K562 (cell line): ENCODE results near the gene RNH1.

Experiments
- CTCF ChIP-seq, 3 experiments: IDR thresholded peaks in 2 of 3; conservative IDR thresholded peaks in 1 of 3; 2 replicates each; pipeline ENCODE4 v1.5.1; 2011 to 2012; ENCODE audit warnings: low read length in 3 of 3, mild to moderate bottlenecking in 3 of 3, control low read depth in 2 of 3, improper control_type of control experiment in 1 of 3, inconsistent platforms in 1 of 3, low read depth in 1 of 3, mixed read lengths in 1 of 3, moderate library complexity in 1 of 3; ENCODE audit not compliant: insufficient read depth in 2 of 3
- ELK3 ChIP-seq: fragments of 450-650 bp; formaldehyde crosslinking; IDR thresholded peaks from 2 replicates; pipeline ENCODE4 v1.4.0; 2020; ENCODE audit warnings: mild to moderate bottlenecking
- EP300 ChIP-seq: IDR thresholded peaks from 2 replicates; pipeline ENCODE4 v1.6.1; 2012; ENCODE audit warnings: low read length, improper control_type of control experiment
- HDAC6 ChIP-seq: IDR thresholded peaks from 2 replicates; pipeline ENCODE4 v1.6.1; 2012; ENCODE audit warnings: low read depth, mild to moderate bottlenecking, control low read depth, inconsistent platforms, low read length, moderate library complexity
- NCOA1 ChIP-seq: fragments of 450-650 bp; IDR thresholded peaks from 2 replicates; pipeline ENCODE4 v1.6.1; 2016; ENCODE audit warnings: low read depth
- NCOA2 ChIP-seq, 2 experiments: fragments of 450-650 bp; IDR thresholded peaks; 2 replicates each; pipeline ENCODE4 v1.6.1; 2018; ENCODE audit warnings: mild to moderate bottlenecking in 2 of 2, moderate library complexity in 1 of 2; ENCODE audit not compliant: partially characterized antibody in 2 of 2
- NR3C1 ChIP-seq: sonication (generic); formaldehyde crosslinking; IDR thresholded peaks from 2 replicates; pipeline ENCODE4 v1.8.1; 2022; ENCODE audit warnings: missing genetic modification reagents
- POLR2AphosphoS5 ChIP-seq: IDR thresholded peaks from 2 replicates; pipeline ENCODE4 v1.6.1; 2011; ENCODE audit warnings: mild to moderate bottlenecking, low read depth, low read length, moderate library complexity; ENCODE audit not compliant: control insufficient read depth, insufficient read depth
- SETDB1 ChIP-seq: IDR thresholded peaks from one replicate; pipeline ENCODE4 v1.6.1; 2012; ENCODE audit warnings: low read length, control low read depth, inconsistent platforms
- TAF1 ChIP-seq: IDR thresholded peaks from 2 replicates; pipeline ENCODE4 v1.6.1; 2011; ENCODE audit warnings: mild to moderate bottlenecking, low read length, moderate library complexity; ENCODE audit not compliant: insufficient read depth, control insufficient read depth, severe bottlenecking; ENCODE audit errors: extremely low read depth
- ZBTB26 ChIP-seq: fragments of 450-650 bp; formaldehyde crosslinking; IDR thresholded peaks from 2 replicates; pipeline ENCODE4 v1.4.0; 2022; ENCODE audit warnings: missing genetic modification characterization

GRCh38 chr11:454043-454442, 53.0 kb downstream of the RNH1 start:
- TF ChIP-seq ELK3 (CRISPR knock-in tag) (no peak), NCOA1 (no peak), ZBTB26 (no peak), CTCF (IDR thresholded peaks at IDR 0.05 in 2 of 3, conservative IDR thresholded peaks at IDR 0.05 in 1 of 3; ENCODE audit: insufficient read depth in 2 of 3, low read depth in 1 of 3, low read length in 3 of 3) (no peak), NCOA2 (IDR thresholded peaks at IDR 0.05; ENCODE audit: partially characterized antibody in 2 of 2) (no peak), HDAC6 (no peak), NR3C1 (no peak), EP300 (no peak), POLR2AphosphoS5 (no peak), TAF1 (no peak), SETDB1 (no peak)
